ENCODE results near the gene TOR2A.
"Not testable (repeated sequence)": the region's sequence is repeated elsewhere in the genome, so short reads cannot be mapped to it uniquely, and the experiment has no call there.

The TOR2A gene

DNA sequence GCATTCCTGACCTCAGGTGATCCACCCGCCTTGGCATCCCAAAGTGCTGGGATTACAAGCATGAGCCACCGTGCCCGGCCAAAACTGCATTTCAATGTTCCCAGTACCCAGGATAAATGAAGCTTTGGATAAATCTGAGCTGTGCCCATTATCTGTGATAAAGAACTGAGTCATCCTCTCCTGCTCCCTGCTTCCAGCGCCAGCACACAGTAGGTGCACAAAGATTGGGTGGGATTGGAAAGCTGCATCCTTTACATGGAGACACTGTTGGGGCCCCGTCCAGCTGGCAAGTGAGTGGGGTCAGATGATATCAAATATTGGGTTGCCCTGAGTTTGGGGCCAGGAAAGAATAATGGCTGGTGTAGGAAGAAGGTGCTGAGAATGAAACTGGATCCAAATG is 26.0 kb upstream of the TOR2A start:
- Histone ChIP-seq H3K9me2 (replicated peaks; ENCODE audit: low read depth, low read length) (no peaks in the 10 kb centered on the region), H3K4me1 (ENCODE audit: insufficient read depth, low read length, poor library complexity, severe bottlenecking) (no peaks in the 10 kb centered on the region), H3K79me2 (ENCODE audit: insufficient read depth, low read length) (peaks cover 44% of the 10 kb centered on the region), H3K4me2 (ENCODE audit: low read depth, low read length, poor library complexity, severe bottlenecking) (no peak overlapping the region), H3K27me3 (ENCODE audit: insufficient read depth, low read length, poor library complexity, severe bottlenecking) (no peaks in the 10 kb centered on the region), H3K4me3 (ENCODE audit: low read length, poor library complexity, severe bottlenecking) (no peak overlapping the region), H3K9me3 (ENCODE audit: insufficient read depth, low read depth, low read length) (no peaks in the 10 kb centered on the region), H2AFZ (ENCODE audit: low read length) (no peak overlapping the region), H4K20me1 (ENCODE audit: insufficient read depth, low read length, poor library complexity, severe bottlenecking) (peaks cover 17% of the 10 kb centered on the region), H3F3A (ENCODE audit: low read depth) (no peaks in the 10 kb centered on the region), H3K36me3 (ENCODE audit: insufficient read depth, low read length) (peaks cover 39% of the 10 kb centered on the region; the same call in 1 of the 2 replicates), H3K9ac (ENCODE audit: low read depth, low read length, poor library complexity, severe bottlenecking) (no peak overlapping the region)
- TF ChIP-seq EZH2phosphoT487 (IDR thresholded peaks at IDR 0.05; ENCODE audit: borderline replicate concordance): no peak
- TF ChIP-seq, protein P1, sequence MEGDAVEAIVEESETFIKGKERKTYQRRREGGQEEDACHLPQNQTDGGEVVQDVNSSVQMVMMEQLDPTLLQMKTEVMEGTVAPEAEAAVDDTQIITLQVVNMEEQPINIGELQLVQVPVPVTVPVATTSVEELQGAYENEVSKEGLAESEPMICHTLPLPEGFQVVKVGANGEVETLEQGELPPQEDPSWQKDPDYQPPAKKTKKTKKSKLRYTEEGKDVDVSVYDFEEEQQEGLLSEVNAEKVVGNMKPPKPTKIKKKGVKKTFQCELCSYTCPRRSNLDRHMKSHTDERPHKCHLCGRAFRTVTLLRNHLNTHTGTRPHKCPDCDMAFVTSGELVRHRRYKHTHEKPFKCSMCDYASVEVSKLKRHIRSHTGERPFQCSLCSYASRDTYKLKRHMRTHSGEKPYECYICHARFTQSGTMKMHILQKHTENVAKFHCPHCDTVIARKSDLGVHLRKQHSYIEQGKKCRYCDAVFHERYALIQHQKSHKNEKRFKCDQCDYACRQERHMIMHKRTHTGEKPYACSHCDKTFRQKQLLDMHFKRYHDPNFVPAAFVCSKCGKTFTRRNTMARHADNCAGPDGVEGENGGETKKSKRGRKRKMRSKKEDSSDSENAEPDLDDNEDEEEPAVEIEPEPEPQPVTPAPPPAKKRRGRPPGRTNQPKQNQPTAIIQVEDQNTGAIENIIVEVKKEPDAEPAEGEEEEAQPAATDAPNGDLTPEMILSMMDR (conservative IDR thresholded peaks at IDR 0.05; ENCODE audit: low read length): no peak

DNA sequence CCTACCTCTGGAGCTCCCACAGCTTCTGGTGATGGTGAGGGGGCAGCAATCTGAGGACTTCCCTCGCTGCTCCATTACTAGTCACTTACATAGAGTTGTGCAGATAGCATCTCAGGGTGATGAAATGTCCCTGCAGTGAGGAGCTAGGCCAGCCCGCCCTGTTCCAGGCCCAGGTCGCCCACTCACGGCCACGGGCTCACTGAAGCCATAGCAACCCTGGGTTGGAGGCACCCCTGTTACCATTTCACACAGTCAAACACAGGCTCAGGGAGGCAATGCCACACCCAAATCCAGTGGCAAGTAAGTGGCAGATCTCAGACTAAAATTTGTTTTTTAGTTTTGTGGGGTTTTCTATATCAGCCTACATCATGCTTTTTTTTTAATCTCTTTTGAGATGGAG is 23.7 kb upstream of the TOR2A start:
- Histone ChIP-seq H3F3A (ENCODE audit: low read depth) (no peaks in the 10 kb centered on the region), H3K4me3 (ENCODE audit: low read length, poor library complexity, severe bottlenecking) (no peak overlapping the region), H3K79me2 (ENCODE audit: insufficient read depth, low read length) (peaks cover 25% of the 10 kb centered on the region), H3K36me3 (ENCODE audit: insufficient read depth, low read length) (peaks cover 33% of the 10 kb centered on the region; the same call in 1 of the 2 replicates), H3K9me2 (replicated peaks; ENCODE audit: low read depth, low read length) (no peaks in the 10 kb centered on the region), H2AFZ (ENCODE audit: low read length) (no peak overlapping the region), H3K27me3 (ENCODE audit: insufficient read depth, low read length, poor library complexity, severe bottlenecking) (no peaks in the 10 kb centered on the region), H3K4me1 (ENCODE audit: insufficient read depth, low read length, poor library complexity, severe bottlenecking) (no peaks in the 10 kb centered on the region), H3K4me2 (ENCODE audit: low read depth, low read length, poor library complexity, severe bottlenecking) (no peak overlapping the region), H3K9ac (ENCODE audit: low read depth, low read length, poor library complexity, severe bottlenecking) (no peak overlapping the region), H4K20me1 (ENCODE audit: insufficient read depth, low read length, poor library complexity, severe bottlenecking) (peaks cover 15% of the 10 kb centered on the region), H3K9me3 (ENCODE audit: insufficient read depth, low read depth, low read length) (no peaks in the 10 kb centered on the region)
- TF ChIP-seq, protein P1 (conservative IDR thresholded peaks at IDR 0.05; ENCODE audit: low read length): no peak
- no peak for TF ChIP-seq EZH2phosphoT487 (IDR thresholded peaks at IDR 0.05; ENCODE audit: borderline replicate concordance)

DNA sequence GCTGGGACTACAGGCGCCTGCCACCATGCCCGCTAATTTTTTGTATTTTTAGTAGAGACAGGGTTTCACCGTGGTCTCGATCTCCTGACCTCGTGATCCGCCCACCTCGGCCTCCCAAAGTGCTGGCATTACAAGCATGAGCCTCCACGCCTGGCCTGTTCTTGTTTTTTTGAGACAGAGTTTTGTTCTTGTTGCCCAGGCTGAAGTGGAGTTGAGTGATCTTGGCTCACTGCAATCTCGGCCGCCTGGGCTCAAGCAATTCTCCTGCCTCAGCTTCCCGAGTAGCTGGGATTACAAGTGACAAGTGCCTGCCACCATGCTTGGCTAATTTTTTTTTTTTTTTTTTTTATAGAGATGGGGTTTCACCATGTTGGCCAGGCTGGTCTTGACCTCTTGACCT is 21.7 kb upstream of the TOR2A start:
- not testable (repeated sequence) for H3K4me1 ChIP-seq (ENCODE audit: insufficient read depth, low read length, poor library complexity, severe bottlenecking); H3K9me3 ChIP-seq (ENCODE audit: insufficient read depth, low read depth, low read length); H3K27me3 ChIP-seq (ENCODE audit: insufficient read depth, low read length, poor library complexity, severe bottlenecking); H3F3A ChIP-seq (ENCODE audit: low read depth); H3K9me2 ChIP-seq (replicated peaks; ENCODE audit: low read depth, low read length); H3K79me2 ChIP-seq (ENCODE audit: insufficient read depth, low read length); H3K4me3 ChIP-seq (ENCODE audit: low read length, poor library complexity, severe bottlenecking); H3K4me2 ChIP-seq (ENCODE audit: low read depth, low read length, poor library complexity, severe bottlenecking); H2AFZ ChIP-seq (ENCODE audit: low read length); H3K9ac ChIP-seq (ENCODE audit: low read depth, low read length, poor library complexity, severe bottlenecking)
- H4K20me1 ChIP-seq (ENCODE audit: insufficient read depth, low read length, poor library complexity, severe bottlenecking): peaks cover 12% of the 10 kb centered on the region
- H3K36me3 ChIP-seq (ENCODE audit: insufficient read depth, low read length): peaks cover 36% of the 10 kb centered on the region; the same call in 1 of the 2 replicates

DNA sequence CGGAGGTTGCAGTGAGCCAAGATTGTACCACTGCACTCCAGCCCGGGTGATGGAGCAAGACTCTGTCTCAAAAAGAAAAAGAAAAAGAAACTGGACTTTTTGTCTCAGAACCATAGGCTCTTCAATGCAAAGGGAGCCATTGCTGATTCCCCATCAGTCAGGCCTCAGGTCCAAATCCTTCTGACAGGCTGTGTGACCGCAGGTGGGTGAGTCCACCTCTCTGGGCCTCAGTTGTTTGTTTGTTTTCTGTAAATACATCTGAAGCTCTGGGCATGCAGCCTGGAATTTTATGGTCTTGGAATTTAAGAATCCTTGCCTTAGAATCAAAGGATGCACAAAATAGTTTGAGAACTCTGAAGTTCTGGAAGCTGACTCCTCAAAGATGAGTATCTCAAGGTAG is 21.1 kb upstream of the TOR2A start:
- peaks cover 36% of the 10 kb centered on the region; the same call in 1 of the 2 replicates for H3K36me3 ChIP-seq (ENCODE audit: insufficient read depth, low read length)
- no peaks in the 10 kb centered on the region for H3K4me1 ChIP-seq (ENCODE audit: insufficient read depth, low read length, poor library complexity, severe bottlenecking)
- peaks cover 18% of the 10 kb centered on the region for H4K20me1 ChIP-seq (ENCODE audit: insufficient read depth, low read length, poor library complexity, severe bottlenecking)
- H3K4me3 ChIP-seq (ENCODE audit: low read length, poor library complexity, severe bottlenecking): no peak overlapping the region
- no peak overlapping the region for H2AFZ ChIP-seq (ENCODE audit: low read length)
- H3F3A ChIP-seq (ENCODE audit: low read depth): no peaks in the 10 kb centered on the region
- H3K9me3 ChIP-seq (ENCODE audit: insufficient read depth, low read depth, low read length): no peaks in the 10 kb centered on the region
- H3K4me2 ChIP-seq (ENCODE audit: low read depth, low read length, poor library complexity, severe bottlenecking): no peak overlapping the region
- H3K9me2 ChIP-seq (replicated peaks; ENCODE audit: low read depth, low read length): no peaks in the 10 kb centered on the region
- H3K27me3 ChIP-seq (ENCODE audit: insufficient read depth, low read length, poor library complexity, severe bottlenecking): no peaks in the 10 kb centered on the region
- H3K9ac ChIP-seq (ENCODE audit: low read depth, low read length, poor library complexity, severe bottlenecking): no peak overlapping the region
- no peaks in the 10 kb centered on the region; the same call in 1 of the 2 replicates for H3K79me2 ChIP-seq (ENCODE audit: insufficient read depth, low read length)
- TF ChIP-seq, protein P1 (conservative IDR thresholded peaks at IDR 0.05; ENCODE audit: low read length): no peak
- TF ChIP-seq EZH2phosphoT487 (IDR thresholded peaks at IDR 0.05; ENCODE audit: borderline replicate concordance): no peak

Data from Loucy (cell line).